HEK293 (cell line): ENCODE data around the gene IFNLR1.

ENCODE experiments used
- CTCF ChIA-PET: fragments of 350-600 bp; formaldehyde crosslinking; extraction: SDS; loops from one replicate; lab custom pipeline; 2021; ENCODE audit warnings: antibody characterized with exemption; lab: Yijun Ruan, JAX
- POLR2A ChIA-PET: fragments of 300-600 bp; formaldehyde crosslinking; extraction: SDS; loops from one replicate; lab custom pipeline; 2020; ENCODE audit warnings: antibody characterized with exemption, inconsistent platforms; lab: Yijun Ruan, JAX
- H3K27ac ChIP-seq: fragments of 200-500 bp; sonication (Bioruptor generic); 2 replicates; pipeline ENCODE4 v1.5.1; 2014; ENCODE audit warnings: low read depth, low read length, control low read depth, inconsistent platforms; ENCODE audit errors: extremely low read depth
- H3K36me3 ChIP-seq, 2 experiments: fragments of 200-500 bp in 1 of 2; sonication (Bioruptor generic) in 1 of 2; 1 replicate in 1 of 2; 2 replicates in 1 of 2; pipeline ENCODE4 v1.5.1; 2014 to 2017; ENCODE audit warnings: inconsistent platforms in 2 of 2, low read length in 2 of 2; ENCODE audit not compliant: control insufficient read depth in 2 of 2, insufficient read depth in 1 of 2
- H3K4me1 ChIP-seq: fragments of 200-500 bp; sonication (Bioruptor generic); 2 replicates; pipeline ENCODE4 v1.5.1; 2014; ENCODE audit warnings: mild to moderate bottlenecking, low read length, inconsistent platforms; ENCODE audit not compliant: control insufficient read depth, insufficient read depth
- H3K4me3 ChIP-seq: 2 replicates; pipeline ENCODE4 v1.5.1; 2011; ENCODE audit warnings: low read depth, mild to moderate bottlenecking, control low read depth, low read length, moderate library complexity
- H3K9me3 ChIP-seq: fragments of 200-500 bp; sonication (Bioruptor generic); 2 replicates; pipeline ENCODE4 v1.5.1; 2014; ENCODE audit warnings: low read depth, low read length, inconsistent platforms; ENCODE audit not compliant: control insufficient read depth, insufficient read depth
- GFI1B ChIP-seq: fragments of 450-650 bp; formaldehyde crosslinking; IDR thresholded peaks from 2 replicates; pipeline ENCODE4 v1.5.1; 2016; ENCODE audit warnings: missing biosample characterization, missing genetic modification characterization
- GLI4 ChIP-seq: fragments of 450-650 bp; formaldehyde crosslinking; IDR thresholded peaks from 2 replicates; pipeline ENCODE4 v1.5.1; 2016; ENCODE audit warnings: missing biosample characterization, missing genetic modification characterization
- HOXC10 ChIP-seq: sonication (generic); formaldehyde crosslinking; IDR thresholded peaks from 2 replicates; pipeline ENCODE4 v1.8.1; 2023; ENCODE audit warnings: mild to moderate bottlenecking, missing genetic modification reagents
- HOXD13 ChIP-seq: sonication (generic); formaldehyde crosslinking; IDR thresholded peaks from 2 replicates; pipeline ENCODE4 v1.8.0; 2022; ENCODE audit warnings: missing genetic modification reagents, borderline replicate concordance
- INSM2 ChIP-seq: fragments of 450-650 bp; formaldehyde crosslinking; IDR thresholded peaks from 2 replicates; pipeline ENCODE4 v1.5.1; 2016; ENCODE audit warnings: missing biosample characterization, missing genetic modification characterization
- KLF16 ChIP-seq: fragments of 450-650 bp; formaldehyde crosslinking; IDR thresholded peaks from 2 replicates; pipeline ENCODE4 v1.5.1; 2017; ENCODE audit warnings: missing biosample characterization, missing genetic modification characterization
- SP2 ChIP-seq: fragments of 450-650 bp; formaldehyde crosslinking; IDR thresholded peaks from 2 replicates; pipeline ENCODE4 v1.5.1; 2016; ENCODE audit warnings: missing biosample characterization, missing genetic modification characterization
- YY2 ChIP-seq: fragments of 450-650 bp; formaldehyde crosslinking; IDR thresholded peaks from 2 replicates; pipeline ENCODE4 v1.5.1; 2016; ENCODE audit warnings: missing biosample characterization, missing genetic modification characterization
- ZBTB26 ChIP-seq: fragments of 450-650 bp; formaldehyde crosslinking; optimal IDR thresholded peaks from 2 replicates; pipeline ENCODE3; 2016; ENCODE audit warnings: missing biosample characterization, mild to moderate bottlenecking, missing genetic modification characterization
- ZBTB6 ChIP-seq: fragments of 450-650 bp; formaldehyde crosslinking; IDR thresholded peaks from 2 replicates; pipeline ENCODE4 v1.5.1; 2017; ENCODE audit warnings: missing biosample characterization, missing genetic modification characterization
- ZBTB8A ChIP-seq: fragments of 450-650 bp; formaldehyde crosslinking; IDR thresholded peaks from 2 replicates; pipeline ENCODE4 v1.5.1; 2016; ENCODE audit warnings: missing biosample characterization, missing genetic modification characterization
- ZEB2 ChIP-seq: fragments of 450-650 bp; formaldehyde crosslinking; IDR thresholded peaks from 2 replicates; pipeline ENCODE4 v1.5.1; 2016; ENCODE audit warnings: missing biosample characterization, missing genetic modification characterization
- ZFP69B ChIP-seq: fragments of 450-650 bp; formaldehyde crosslinking; IDR thresholded peaks from 2 replicates; pipeline ENCODE4 v1.5.1; 2016; ENCODE audit warnings: missing biosample characterization, missing genetic modification characterization
- ZNF184 ChIP-seq: fragments of 450-650 bp; IDR thresholded peaks from 2 replicates; pipeline ENCODE4 v1.5.1; 2018; ENCODE audit warnings: missing biosample characterization, mild to moderate bottlenecking, missing genetic modification characterization
- ZNF26 ChIP-seq: fragments of 450-650 bp; formaldehyde crosslinking; IDR thresholded peaks from 2 replicates; pipeline ENCODE4 v1.5.1; 2016; ENCODE audit warnings: missing biosample characterization, missing genetic modification characterization
- ZNF302 ChIP-seq: fragments of 450-650 bp; formaldehyde crosslinking; IDR thresholded peaks from 2 replicates; pipeline ENCODE4 v1.5.1; 2016; ENCODE audit warnings: missing biosample characterization, missing genetic modification characterization, low read depth
- ZNF335 ChIP-seq: fragments of 450-650 bp; formaldehyde crosslinking; conservative IDR thresholded peaks from 2 replicates; pipeline ENCODE4 v1.5.1; 2016; ENCODE audit warnings: missing biosample characterization, missing genetic modification characterization
- ZNF426 ChIP-seq: fragments of 450-650 bp; formaldehyde crosslinking; IDR thresholded peaks from 2 replicates; pipeline ENCODE4 v1.5.1; 2017; ENCODE audit warnings: missing biosample characterization, missing genetic modification characterization, mild to moderate bottlenecking, inconsistent platforms, moderate library complexity
- ZNF560 ChIP-seq: fragments of 450-650 bp; formaldehyde crosslinking; IDR thresholded peaks from 2 replicates; pipeline ENCODE4 v1.5.1; 2017; ENCODE audit warnings: missing biosample characterization, missing genetic modification characterization, borderline replicate concordance
- ZNF561 ChIP-seq: fragments of 450-650 bp; IDR thresholded peaks from 2 replicates; pipeline ENCODE4 v1.5.1; 2018; ENCODE audit warnings: missing biosample characterization, missing genetic modification characterization, borderline replicate concordance
- ZNF571 ChIP-seq: fragments of 450-650 bp; formaldehyde crosslinking; IDR thresholded peaks from 2 replicates; pipeline ENCODE4 v1.5.0; 2017; ENCODE audit warnings: missing biosample characterization, missing genetic modification characterization
- ZNF629 ChIP-seq: fragments of 450-650 bp; formaldehyde crosslinking; IDR thresholded peaks from 2 replicates; pipeline ENCODE4 v1.5.1; 2017; ENCODE audit warnings: missing biosample characterization, missing genetic modification characterization
- ZNF76 ChIP-seq: fragments of 450-650 bp; formaldehyde crosslinking; IDR thresholded peaks from 2 replicates; pipeline ENCODE4; 2016; ENCODE audit warnings: low read depth, missing biosample characterization, missing genetic modification characterization, borderline replicate concordance
- TF ChIP-seq, protein P1 (sequence below): fragments of 450-650 bp; formaldehyde crosslinking; IDR thresholded peaks from 2 replicates; pipeline ENCODE4 v1.5.1; 2016; ENCODE audit warnings: missing biosample characterization, missing genetic modification characterization, borderline replicate concordance
- TF ChIP-seq, protein P2 (sequence below): fragments of 450-650 bp; formaldehyde crosslinking; IDR thresholded peaks from 2 replicates; pipeline ENCODE4 v1.5.1; 2016; ENCODE audit warnings: missing biosample characterization, missing genetic modification characterization

Gene IFNLR1

DNA sequence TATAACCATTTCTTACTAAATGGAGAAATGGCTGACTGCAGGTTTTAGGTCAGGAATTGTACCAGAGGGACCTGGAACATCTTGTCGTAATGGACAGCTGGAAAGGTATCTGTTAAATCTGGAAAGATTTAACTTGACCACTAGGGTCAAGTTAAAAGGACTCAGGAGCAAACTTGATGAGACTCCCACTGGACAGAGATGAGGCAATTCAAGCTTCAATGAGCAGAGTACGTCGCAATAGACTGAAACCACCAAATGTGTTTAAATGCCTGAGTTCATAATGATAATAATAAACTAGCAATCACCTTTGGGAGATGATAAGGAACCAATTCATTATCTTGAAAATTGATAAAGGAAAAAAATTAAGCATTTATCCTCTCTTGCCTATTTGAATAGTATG is 8.7 kb downstream of the IFNLR1 start:
- peaks cover 6 to 50% of the 10 kb centered on the region in 2 experiments; a peak in 2 of 3 replicates for H3K36me3 ChIP-seq
- CTCF ChIA-PET, result interaction anchor here (0.6 to 2.0 kb wide), 4 partner anchors 23 to 213 kb away, joined by 3 to 8 read pairs (median 6); no protein-coding TSS in a partner anchor

DNA sequence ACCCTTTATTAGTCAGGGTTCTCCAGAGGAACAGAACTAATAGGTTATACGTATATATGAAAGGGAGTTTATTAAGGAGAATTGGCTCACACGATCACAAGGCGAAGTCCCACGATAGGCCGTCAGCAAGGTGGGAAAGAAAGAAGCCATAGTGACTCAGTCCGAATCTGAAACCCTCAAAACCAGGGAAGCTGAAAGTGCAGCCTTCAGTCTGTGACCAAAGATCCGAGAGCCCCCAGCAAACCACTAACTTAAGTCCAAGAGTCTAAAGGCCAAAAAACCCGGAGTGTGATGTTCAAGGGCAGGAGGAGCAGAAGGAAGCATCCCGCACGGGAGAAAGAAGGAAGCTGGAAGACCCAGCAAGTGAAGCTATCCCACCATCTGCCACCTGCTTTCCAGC is 9.9 kb downstream of the IFNLR1 start:
- no peaks in the 10 kb centered on the region for H3K4me1 ChIP-seq
- no peak overlapping the region for H3K27ac ChIP-seq
- H3K4me3 ChIP-seq, result no peak overlapping the region
- ChIA-PET CTCF (no interaction called here), POLR2A (no interaction called here)
- no peaks in the 10 kb centered on the region for H3K9me3 ChIP-seq
- H3K36me3 ChIP-seq, result peaks cover 9 to 54% of the 10 kb centered on the region in 2 experiments
- TF ChIP-seq ZBTB6 (no peak), INSM2 (no peak), ZBTB8A (tag by site-specific recombination) (no peak), ZNF426 (tag by site-specific recombination) (no peak), ZNF561 (tag by site-specific recombination) (no peak)
- TF ChIP-seq, protein P1, sequence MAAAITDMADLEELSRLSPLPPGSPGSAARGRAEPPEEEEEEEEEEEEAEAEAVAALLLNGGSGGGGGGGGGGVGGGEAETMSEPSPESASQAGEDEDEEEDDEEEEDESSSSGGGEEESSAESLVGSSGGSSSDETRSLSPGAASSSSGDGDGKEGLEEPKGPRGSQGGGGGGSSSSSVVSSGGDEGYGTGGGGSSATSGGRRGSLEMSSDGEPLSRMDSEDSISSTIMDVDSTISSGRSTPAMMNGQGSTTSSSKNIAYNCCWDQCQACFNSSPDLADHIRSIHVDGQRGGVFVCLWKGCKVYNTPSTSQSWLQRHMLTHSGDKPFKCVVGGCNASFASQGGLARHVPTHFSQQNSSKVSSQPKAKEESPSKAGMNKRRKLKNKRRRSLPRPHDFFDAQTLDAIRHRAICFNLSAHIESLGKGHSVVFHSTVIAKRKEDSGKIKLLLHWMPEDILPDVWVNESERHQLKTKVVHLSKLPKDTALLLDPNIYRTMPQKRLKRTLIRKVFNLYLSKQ (tag by site-specific recombination), result no peak

More for the DNA sequence above, 8.7 kb downstream of the IFNLR1 start:
- TF ChIP-seq ZNF629 (tag by site-specific recombination), result no peak
- TF ChIP-seq GFI1B (tag by site-specific recombination), result no peak
- TF ChIP-seq ZNF76 (tag by site-specific recombination), result no peak
- no peak for TF ChIP-seq YY2 (tag by site-specific recombination)
- no peak for TF ChIP-seq ZFP69B (tag by site-specific recombination)
- no peak for TF ChIP-seq ZNF571 (tag by site-specific recombination)
- no peak for TF ChIP-seq ZNF302 (tag by site-specific recombination)
- TF ChIP-seq ZNF184 (tag by site-specific recombination), result no peak
- TF ChIP-seq HOXC10 (CRISPR knock-in tag), result no peak
- TF ChIP-seq ZNF26 (tag by site-specific recombination), result no peak
- TF ChIP-seq ZBTB26 (tag by site-specific recombination), result no peak
- no peak for TF ChIP-seq GLI4 (tag by site-specific recombination)
- TF ChIP-seq HOXD13 (CRISPR knock-in tag), result no peak
- TF ChIP-seq ZNF560 (tag by site-specific recombination), result no peak
- TF ChIP-seq, protein P2, sequence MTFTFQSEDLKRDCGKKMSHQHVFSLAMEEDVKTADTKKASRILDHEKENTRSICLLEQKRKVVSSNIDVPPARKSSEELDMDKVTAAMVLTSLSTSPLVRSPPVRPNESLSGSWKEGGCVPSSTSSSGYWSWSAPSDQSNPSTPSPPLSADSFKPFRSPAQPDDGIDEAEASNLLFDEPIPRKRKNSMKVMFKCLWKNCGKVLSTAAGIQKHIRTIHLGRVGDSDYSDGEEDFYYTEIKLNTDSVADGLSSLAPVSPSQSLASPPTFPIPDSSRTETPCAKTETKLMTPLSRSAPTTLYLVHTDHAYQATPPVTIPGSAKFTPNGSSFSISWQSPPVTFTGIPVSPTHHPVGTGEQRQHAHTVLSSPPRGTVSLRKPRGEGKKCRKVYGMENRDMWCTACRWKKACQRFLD, result no peak
- no peak for TF ChIP-seq SP2 (tag by site-specific recombination)
- TF ChIP-seq ZNF335, result no peak
- no peak for TF ChIP-seq ZEB2 (tag by site-specific recombination)
- no peak for TF ChIP-seq KLF16 (tag by site-specific recombination)
- H3K4me3 ChIP-seq, result no peak overlapping the region
- H3K27ac ChIP-seq, result no peak overlapping the region
- POLR2A ChIA-PET, result no interaction called here
- H3K9me3 ChIP-seq, result no peaks in the 10 kb centered on the region
- H3K4me1 ChIP-seq, result no peaks in the 10 kb centered on the region
